GM12864 (cell line): ENCODE data around the gene CDH4.

ENCODE experiments used
- DNase-seq: peaks from one replicate; pipeline ENCODE4 v3.0.0-alpha.2; 2011; ENCODE audit warnings: low read depth
- H3K4me3 ChIP-seq: 2 replicates; pipeline ENCODE4 v1.5.1; 2011; ENCODE audit warnings: mild to moderate bottlenecking, low read depth, low read length, control low read depth
- TF ChIP-seq, protein P1 (sequence below): IDR thresholded peaks from 2 replicates; pipeline ENCODE4 v1.5.1; 2011; ENCODE audit warnings: low read depth, mild to moderate bottlenecking, moderate library complexity, low read length, control low read depth, inconsistent platforms; ENCODE audit errors: missing control alignments

CDH4 gene

DNA sequence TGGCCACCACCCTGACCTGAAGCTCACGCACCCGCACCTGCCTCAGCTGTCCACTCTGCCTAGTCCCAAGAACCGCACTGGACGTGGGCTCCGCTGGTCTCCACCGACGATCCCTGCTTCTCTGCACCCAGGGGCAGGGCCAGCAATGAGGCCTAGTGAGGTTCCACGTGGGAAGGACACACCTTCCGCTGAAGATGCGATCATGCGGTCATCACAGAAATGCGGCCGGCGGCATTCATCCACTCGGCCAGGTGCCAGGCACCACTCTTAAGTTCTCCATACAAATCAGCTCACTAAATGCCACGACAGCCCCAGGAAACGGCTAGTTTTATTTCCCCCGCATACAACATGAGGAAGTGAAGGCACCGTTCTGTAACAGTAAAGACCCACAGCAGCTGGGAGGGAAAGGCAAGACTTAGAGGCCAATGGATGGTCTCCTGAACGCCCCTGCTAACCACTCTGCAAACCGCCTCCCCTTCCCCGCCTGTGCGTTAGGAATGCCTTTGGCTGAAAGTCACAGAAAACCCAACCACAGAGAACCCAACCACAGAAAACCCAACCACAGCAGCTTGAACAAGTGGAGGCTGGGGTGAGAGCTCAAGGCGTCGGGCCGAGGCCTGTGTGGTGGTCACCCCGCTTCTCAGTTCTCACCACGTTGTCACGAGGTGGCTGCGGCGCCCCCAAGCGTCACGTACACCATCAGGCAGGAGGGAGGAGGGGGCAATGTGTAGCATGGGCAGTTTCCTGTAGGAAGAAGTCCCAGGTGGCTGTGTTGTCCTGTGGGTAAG lies 609.2 kb downstream of the CDH4 start:
- no peak overlapping the region for H3K4me3 ChIP-seq
- TF ChIP-seq, protein P1, sequence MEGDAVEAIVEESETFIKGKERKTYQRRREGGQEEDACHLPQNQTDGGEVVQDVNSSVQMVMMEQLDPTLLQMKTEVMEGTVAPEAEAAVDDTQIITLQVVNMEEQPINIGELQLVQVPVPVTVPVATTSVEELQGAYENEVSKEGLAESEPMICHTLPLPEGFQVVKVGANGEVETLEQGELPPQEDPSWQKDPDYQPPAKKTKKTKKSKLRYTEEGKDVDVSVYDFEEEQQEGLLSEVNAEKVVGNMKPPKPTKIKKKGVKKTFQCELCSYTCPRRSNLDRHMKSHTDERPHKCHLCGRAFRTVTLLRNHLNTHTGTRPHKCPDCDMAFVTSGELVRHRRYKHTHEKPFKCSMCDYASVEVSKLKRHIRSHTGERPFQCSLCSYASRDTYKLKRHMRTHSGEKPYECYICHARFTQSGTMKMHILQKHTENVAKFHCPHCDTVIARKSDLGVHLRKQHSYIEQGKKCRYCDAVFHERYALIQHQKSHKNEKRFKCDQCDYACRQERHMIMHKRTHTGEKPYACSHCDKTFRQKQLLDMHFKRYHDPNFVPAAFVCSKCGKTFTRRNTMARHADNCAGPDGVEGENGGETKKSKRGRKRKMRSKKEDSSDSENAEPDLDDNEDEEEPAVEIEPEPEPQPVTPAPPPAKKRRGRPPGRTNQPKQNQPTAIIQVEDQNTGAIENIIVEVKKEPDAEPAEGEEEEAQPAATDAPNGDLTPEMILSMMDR: no peak
- no peak for DNase-seq

DNA sequence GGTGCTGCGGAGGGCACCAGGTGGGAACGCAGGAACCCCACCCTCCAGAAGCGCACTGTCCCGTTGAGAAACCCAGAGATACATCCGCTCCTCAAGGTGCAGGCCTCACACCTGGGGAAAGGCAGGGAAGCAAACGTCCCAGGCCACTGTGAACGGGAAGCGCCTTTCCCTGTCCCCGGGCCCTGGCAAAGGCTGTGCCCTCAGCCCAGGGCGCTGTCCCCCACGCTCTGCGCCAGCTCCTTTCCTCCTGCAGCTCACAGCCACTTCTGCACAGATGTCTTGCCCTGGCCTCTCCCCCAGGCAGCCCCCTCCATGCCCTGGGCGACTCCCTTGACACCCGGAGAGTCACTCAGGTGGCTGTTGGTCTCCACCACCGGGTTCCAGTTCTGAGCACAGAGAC lies 609.8 kb downstream of the CDH4 start:
- no peak for DNase-seq
- no peak overlapping the region for H3K4me3 ChIP-seq
- TF ChIP-seq, protein P1: no peak

DNA sequence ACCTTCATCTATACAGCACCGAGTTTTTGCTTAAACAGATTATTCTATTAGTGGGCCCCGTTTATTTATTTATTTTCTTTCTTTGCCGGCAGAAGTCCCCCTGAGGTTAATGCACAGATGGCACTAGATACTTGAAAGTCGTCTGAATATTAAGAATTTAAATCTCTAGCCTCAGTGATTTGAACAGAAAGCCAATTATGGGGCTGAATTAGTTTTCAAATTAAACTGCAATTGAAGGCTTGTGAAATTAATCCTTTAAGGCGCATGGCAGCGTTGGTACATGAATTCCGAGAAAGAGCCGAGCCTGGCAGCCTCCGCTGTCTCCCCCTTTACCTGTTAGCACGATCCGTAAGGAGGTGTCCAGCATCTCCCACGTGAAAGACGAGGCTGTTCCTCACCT lies 610.8 kb downstream of the CDH4 start:
- no peak for DNase-seq
- TF ChIP-seq, protein P1: no peak
- H3K4me3 ChIP-seq: no peak overlapping the region

DNA sequence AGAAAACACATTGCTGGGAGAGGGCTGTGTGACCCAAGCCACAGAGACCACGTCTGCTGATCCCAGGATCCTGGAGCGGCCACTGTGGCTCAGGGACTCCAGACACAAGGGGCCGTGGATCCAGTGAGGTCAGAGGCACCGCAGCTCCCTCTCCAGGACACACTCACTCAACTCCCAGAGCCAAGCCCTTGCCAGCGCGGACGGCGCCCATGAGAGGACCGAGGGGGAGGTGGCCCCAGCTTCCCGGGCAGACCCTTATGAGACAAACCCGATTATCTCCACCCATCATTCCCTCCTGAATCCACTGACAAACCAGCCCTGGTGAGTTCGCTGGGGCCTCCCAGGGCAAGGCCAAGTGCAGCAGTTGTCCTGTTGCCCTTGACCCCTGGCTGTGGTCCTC lies 612.4 kb downstream of the CDH4 start:
- no peak for DNase-seq
- H3K4me3 ChIP-seq: no peak overlapping the region
- TF ChIP-seq, protein P1: no peak

DNA sequence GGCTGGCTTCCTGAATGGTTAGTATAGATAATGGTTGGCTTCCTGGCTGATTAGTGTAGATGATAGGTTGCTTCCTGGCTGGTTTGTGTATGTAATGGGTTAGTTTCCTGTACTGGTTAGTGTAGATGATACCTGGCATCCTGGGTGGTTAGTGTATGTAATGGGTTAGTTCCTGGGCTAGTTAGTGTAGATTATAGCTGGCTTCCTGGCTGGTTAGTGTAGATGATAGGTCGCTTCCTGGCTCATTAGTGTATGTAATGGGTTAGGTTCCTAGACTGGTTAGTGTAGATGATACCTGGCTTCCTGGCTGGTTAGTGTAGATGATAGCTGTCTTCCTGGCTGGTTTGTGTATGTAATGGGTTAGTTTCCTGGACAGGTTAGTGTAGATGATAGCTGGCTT lies 613.3 kb downstream of the CDH4 start:
- H3K4me3 ChIP-seq: no peak overlapping the region
- no peak for DNase-seq
- TF ChIP-seq, protein P1: no peak

DNA sequence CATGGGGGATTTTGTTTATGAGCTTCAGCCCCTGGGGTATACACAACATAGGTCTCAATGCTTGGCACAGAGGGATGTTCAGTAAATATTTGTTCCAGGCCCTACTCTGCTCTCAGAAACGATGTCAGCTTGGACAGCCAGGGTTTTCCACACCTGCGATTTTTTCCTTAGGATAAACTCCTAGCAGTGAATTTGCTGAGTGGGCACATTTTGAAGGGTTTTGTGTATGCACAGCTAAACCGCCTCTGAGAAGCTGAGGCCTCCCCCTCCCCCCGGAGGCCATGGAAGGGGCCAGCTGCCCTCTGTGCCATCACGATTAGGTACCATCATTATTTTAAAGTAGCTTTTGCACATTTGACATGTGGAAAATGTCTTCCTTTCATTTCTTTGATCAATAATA lies 614.1 kb downstream of the CDH4 start:
- no peak for DNase-seq
- no peak overlapping the region for H3K4me3 ChIP-seq
- TF ChIP-seq, protein P1: no peak

DNA sequence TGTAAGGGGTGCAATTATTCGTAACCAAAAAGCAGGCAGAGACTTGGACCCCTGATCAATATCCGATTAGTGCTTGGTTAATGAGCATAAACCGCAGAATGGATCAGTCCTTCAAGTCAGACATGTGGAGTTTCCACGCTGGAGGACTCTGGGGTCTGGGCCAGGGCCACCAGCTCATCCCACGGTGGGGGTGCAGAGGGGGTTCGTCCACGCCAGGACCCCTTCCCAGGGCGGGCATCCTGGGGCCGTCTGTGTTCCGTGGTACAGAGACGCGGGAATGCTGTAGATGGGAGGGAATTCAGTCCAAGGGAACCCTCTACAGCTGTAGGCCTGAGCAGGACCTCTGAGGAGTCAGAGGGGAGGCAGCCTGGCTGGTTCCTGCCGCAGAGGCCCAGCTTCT lies 615.9 kb downstream of the CDH4 start:
- DNase-seq: no peak
- TF ChIP-seq, protein P1: no peak
- no peak overlapping the region for H3K4me3 ChIP-seq
